Measurements from ENCODE around the gene MGA.

Gene MGA

DNA sequence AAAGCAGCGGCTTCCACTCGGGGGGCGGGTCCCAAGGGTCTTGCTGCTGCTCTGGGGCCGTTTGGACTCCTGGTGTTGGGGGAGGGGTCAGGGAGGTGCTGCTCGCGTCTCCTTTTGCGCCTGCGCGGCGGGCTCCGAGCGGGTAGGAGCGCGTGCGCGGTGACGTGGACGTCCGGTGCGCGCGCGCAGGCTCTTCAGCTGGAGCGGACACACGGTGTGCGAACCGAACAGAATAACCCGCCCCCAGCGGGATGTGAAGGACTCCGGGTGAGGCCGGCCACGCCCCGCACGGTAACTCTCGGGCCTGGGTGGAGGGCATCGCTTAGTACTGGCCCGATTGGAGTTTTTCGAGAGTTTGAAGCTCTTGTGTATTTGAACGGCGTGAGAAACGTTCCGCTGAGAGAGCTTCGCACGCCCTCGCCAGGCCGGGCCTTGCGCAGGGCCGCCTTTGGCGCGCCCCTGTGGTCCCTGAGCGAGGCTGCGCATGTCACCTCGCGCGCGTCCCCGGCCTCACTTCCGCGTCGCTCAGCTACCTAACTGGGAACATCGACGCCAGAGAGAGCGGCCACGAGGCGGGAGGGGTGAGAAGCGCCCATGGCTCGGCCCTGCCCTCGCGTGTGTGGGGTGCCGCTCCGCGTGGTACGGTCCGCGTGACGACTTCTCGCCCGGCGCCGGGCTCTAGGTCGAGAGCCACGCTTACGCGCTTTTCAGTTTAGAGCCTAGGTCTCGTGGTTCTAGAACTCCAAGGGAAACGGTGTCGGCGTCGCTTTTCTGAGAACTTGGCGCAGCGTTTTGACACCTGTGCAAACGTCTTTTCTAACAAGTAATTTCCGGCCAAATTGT, at the start of gene MGA:
Gene MGA (plus strand): TSS at position 171 of the 843 bp plus-strand sequence.
- peak; percentile 66 to 84 (median 77) for DNase-seq

DNA sequence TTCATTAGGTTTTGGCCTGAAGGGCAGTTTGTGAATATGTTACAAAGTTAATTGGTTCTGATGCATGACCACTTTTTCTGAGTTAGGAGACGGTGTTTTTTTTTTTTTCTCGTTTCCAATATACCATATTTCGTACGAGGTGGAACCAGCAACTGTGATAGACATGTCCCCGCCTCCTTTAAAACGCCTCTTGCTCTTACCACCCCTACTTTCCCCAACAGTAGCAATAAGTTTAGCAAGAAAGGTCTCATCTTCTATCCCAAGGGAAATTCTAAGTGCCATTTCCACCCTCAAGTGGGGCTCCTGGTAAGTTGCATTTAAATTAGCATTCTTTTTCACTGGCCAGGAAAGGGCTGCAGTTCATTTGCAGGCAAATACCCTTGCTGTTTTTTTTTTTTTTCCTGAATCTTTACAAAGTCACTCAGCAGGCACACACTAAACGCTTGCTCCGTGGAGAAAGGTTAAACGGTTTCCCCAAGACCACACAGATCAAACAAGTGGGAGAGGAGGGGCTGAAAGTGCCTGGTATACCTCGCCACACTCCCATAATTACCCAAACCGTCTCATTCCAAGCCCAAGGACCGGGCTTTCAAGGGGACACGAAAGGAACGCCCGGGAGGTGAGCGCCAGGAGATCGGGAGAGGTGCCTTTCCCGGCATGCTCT, 39.5 kb upstream of the MGA start:
- peak in 1 of 4 experiments; percentile 20 for DNase-seq

DNA sequence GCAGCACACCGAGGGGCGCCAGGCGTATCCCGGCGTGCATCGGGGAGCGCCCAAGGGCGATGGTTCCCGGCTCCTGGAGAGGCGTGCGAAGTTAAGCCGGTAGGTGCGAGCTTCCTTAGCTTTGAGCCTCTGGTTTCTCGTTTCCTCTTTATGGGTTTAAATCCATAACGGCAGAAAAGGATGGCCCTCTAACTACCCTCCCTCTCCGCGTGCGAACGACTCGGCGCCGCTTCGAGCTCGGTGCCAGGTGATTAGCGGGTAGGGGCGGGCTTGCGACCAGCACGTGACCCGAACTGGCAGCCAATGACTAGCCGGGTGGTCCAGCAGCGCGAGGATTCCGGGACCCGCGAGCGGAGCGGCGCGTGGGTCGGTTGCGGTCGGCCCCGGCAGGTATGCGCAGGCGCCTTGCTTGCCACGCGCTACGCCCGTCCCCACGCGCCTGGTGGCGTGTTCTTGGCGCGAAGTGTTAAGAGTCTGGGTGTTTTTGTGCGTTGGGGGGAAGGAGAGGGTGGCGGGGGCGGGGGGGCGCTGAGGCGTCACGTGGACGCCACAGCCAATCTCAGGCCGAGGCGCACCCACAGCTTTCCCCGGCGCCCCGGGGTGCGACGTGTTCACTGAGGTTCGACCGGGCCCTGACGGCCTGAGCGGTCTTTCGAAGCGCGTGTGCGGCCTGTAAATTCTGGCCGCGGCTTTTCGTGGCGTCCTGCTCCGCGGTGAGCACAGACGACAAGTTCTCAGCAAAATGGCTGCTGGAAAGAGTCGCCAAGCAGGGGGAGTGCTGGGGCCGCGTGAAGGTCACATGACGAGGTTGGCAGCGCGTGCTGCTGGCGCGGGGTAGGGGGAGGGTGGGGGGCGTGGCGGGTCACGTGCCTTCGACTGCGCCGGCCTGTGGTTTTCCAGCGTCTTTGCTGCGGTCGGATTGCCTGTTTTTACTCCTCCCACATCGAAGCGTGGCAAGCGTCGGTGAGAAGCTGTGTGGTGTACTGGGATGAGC, 38.7 kb upstream of the MGA start:
- DNase-seq = peak; percentile 26 to 71 (median 60)

- DNase-seq = no peak
Measured at GRCh38 chr15:41622901-41623300, 37.3 kb upstream of the MGA start.

- DNase-seq = no peak
Measured at GRCh38 chr15:41627203-41627602, 33.0 kb upstream of the MGA start.

DNA sequence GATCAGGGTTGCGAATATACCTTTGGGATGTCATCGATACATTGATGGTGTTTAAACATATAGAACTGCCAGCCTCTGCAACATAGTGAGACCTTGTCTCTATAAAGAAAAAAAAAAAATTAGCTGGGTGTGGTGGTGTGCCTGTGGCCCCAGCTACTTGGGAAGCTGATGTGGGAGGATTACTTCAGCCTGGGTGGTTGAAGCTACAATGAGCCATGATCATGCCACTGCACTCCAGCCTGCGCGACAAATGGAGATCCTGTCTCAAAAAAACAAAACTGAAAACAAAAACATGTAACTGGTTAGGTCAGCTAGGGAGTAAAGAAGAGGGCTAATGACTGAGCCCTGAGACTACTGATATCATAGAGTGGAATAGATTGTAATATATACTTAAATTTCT, 30.7 kb upstream of the MGA start:
- no peak for DNase-seq

DNA sequence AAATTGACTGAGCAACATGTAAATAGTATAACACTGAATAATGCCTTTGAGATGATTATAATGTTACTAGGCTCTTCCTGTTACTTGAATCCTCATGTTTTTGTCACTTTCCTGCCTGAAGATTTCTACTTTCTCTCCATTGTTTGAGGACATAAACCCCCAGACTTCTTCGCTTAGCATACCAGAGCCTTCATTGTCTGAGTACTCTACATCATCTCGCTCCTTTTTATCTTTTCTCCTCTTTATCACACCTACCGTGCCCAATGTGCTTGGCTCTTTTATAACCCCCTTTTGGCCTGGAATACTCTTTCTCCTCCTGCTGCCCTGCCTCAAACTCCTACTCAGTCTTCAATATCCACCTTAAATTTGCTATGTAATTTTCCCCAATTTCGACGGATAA, 30.3 kb upstream of the MGA start:
- no peak for DNase-seq

DNA sequence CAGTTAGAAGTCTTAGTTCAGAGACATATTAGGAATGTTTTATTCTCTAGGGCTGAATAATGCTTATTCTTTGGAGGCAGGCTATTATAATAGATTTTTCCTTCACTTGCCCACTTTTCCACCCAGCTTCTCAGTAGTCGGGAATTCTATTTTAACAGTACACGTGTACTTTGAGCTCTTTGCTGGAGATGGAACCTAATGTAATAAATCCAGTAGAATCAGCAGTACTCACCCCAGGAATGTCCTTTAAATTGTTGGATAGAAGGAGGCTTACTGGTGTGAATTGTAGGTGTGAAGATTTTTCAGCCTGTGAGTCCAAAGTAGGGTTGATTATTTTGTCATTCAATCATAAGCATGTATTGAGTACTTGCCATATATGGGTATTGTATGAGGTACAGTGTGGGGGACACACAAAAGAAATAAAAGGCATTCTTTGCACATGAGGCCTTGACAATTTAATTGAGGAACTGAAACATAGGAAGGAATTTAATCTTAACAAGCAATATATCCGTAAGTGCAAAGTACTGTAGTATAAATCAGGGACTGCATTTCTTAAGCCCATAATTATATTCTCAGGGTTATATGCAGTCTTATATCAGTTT, 29.5 kb upstream of the MGA start:
- DNase-seq = no peak

GRCh38 chr15:41631880-41632470, 28.2 kb upstream of the MGA start:
- DNase-seq = no peak

DNA sequence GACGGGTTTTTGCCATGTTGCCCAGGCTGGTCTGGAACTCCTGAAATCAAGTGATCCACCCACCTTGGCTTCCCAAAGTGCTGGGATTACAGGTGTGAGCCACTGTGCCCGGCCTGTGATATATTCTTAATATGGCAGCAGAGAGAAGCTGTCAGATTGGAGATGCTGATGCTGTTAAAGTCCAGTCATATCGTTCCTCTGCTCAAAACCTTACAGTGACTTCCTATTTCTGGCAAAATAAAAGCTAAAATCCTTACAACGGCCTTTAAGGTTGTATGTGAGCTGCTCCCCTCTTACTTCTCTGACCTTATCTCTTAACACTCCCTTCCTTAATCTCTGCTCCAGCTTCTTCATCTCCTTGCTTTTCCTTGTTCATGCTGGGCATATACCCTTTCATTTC, 26.6 kb upstream of the MGA start:
- DNase-seq = no peak

DNA sequence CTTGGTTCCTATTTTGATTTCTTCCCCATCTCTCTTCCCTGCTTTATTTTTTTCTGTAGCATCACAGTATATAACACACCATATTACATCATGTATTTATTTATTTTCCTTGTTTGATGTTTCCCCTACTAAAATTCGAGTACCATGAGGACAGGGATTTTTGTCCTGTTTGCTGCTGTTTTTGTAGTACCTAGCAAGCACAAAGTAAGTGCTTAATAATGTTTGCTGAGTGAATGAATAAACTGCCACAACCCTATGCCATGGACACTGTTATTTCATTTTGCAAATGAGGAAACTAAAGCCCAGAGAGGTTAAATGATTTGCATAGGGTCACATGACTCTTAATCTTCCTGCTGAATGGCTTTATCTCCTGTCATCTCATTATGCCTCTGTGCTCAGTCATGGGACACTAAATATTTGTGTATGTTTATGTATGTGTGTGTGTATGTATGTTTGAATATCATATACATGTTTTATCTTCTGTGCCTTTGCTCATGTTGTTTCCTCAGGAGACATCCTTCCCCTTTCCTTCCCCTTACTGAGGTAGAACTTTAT, 26.1 kb upstream of the MGA start:
- no peak for DNase-seq

DNA sequence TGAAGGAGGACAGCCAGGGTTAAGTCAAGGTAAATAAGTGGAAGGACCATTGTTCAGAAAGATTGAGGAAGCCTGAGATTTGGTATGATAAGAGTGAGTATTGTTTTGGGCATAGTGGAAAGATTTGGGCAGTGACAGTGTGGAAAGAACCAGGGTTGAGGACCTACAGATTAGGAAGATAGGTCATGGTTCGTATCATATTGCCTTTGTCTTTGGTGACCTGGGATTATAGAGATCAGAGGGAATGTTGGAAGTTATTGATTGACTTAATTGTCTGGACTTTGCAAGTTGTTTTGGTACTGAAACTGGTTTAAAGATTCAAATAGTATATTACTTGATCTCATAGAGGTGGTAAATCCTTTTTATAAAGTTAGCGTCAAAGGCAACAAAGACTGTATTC, 23.1 kb upstream of the MGA start:
- DNase-seq = no peak

GRCh38 chr15:41640985-41641384, 19.2 kb upstream of the MGA start:
- DNase-seq = no peak

DNA sequence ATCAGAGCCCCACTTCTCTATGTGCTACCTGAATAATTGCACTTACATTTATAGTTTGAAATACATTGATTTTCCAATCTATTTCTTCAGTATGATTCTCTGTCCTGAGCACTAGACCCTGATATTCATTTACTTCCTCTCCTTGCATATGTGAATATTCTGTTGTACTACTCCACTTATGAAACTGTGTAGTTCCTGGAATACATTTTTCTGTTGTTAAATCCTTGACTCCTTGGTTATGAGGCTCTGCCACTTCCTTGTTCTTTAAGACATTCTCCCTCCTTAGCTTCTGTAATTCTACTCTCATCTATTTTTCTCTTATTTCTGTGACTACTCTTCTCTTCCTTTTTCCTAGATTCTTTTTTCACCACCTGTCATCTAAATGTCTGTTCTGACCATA, 12.9 kb upstream of the MGA start:
- no peak for DNase-seq

DNA sequence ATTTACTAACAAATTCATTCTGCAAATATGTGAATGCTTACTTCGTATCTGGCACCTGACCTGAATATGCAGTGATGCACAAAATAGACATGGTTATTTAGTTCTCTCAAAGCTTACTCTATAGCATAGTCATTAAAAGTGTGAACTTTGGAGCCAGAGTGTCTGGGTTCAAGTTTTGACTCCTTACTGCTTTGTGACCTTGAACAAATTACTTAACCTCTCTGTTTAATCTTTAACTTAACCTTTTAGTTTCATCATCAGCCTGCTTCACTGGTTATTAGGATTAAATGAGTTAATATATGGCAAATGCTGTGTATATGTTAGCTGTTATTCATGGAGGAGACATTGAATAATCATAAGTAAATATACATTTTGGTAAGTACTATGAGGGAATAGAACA, 12.1 kb upstream of the MGA start:
- DNase-seq = no peak

GRCh38 chr15:41648770-41649169, 11.4 kb upstream of the MGA start:
- DNase-seq = no peak

DNA sequence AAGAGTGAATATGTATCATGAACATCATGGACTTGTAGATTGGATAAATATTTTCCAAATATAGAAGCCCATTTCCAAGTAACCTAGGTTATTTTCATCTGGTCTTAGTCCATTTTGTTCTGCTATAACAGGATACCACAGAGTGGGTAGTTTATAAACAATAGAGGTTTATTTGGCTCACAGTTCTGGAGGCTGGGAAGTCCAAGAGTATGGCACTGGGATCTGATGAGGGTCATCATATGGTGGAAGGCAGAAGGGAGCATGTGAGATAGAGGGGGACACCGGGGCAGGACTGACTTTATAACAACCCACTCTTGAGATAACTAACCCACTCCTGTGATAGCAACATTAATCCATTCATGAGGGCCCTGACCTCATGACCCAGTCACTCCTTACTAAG, 9.4 kb upstream of the MGA start:
- no peak for DNase-seq

DNA sequence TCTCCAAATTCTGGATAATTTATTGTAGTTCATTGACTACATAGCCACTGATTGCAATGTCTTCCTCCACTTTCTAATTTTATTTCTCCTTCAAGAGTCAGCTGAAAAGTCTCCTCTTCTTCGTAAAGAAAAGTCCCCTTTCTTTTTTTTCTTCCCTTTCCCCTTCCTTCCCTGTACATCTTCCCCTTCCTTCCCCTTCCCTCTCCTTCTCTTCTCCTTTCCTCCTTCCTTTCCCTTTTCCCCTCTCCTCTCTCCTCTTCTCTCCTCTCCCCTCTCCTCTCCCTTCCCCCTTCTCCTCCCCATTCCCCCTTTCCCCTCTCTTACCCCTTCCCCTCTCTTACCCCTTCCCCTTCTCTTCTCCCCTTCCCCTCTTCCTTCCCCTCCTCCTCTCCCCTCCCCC, 8.8 kb upstream of the MGA start:
- DNase-seq = no peak

GRCh38 chr15:41653760-41654159, 6.4 kb upstream of the MGA start:
- DNase-seq = no peak

- DNase-seq = no peak
Measured at GRCh38 chr15:41655716-41656115, 4.5 kb upstream of the MGA start.

GRCh38 chr15:41656188-41656587, 4.0 kb upstream of the MGA start:
- no peak for DNase-seq

GRCh38 chr15:41658689-41659088, 1.5 kb upstream of the MGA start:
- no peak for DNase-seq
